Tibial artery (tissue), 4 donors: ENCODE measurements around the gene P2RX5.

Experiments
- DNase-seq, 2 donors: peaks; one replicate each; pipeline ENCODE4 v3.0.0-alpha.2; 2019
- H3K27ac ChIP-seq, 2 donors: fragments of 200-600 bp; sonication (generic) in 1 of 2; 1 replicate in 1 of 2; 2 replicates in 1 of 2; pipeline ENCODE4 v1.5.1; 2018 to 2019; ENCODE audit warnings: mild to moderate bottlenecking in 1 of 2
- H3K27me3 ChIP-seq, 2 donors: fragments of 200-600 bp; sonication (generic) in 1 of 2; one replicate each; pipeline versions ENCODE4 v1.5.1 to v1.6.0; 2016 to 2019
- H3K36me3 ChIP-seq, 3 donors: fragments of 200-600 bp; sonication (generic) in 2 of 3; one replicate each; pipeline ENCODE4 v1.5.1; 2016 to 2019; ENCODE audit warnings: mild to moderate bottlenecking in 2 of 3
- H3K4me1 ChIP-seq, 4 donors: fragments of 200-600 bp; sonication (generic) in 2 of 4; 1 replicate in 3 of 4; 2 replicates in 1 of 4; pipeline ENCODE4 v1.5.1; 2016 to 2019
- H3K4me3 ChIP-seq, 2 donors: fragments of 200-600 bp; sonication (generic) in 1 of 2; 1 replicate in 1 of 2; 2 replicates in 1 of 2; pipeline ENCODE4 v1.5.1; 2018 to 2019; ENCODE audit warnings: mild to moderate bottlenecking in 2 of 2
- H3K9me3 ChIP-seq, 3 donors: fragments of 200-600 bp; sonication (generic) in 1 of 3; one replicate each; pipeline ENCODE4 v1.5.1; 2016 to 2019
- CTCF ChIP-seq, 2 experiments: fragments of 200-600 bp in 1 of 2; fragments of 450-650 bp in 1 of 2; IDR thresholded peaks; one replicate each; pipeline ENCODE4 v1.5.1; 2017 to 2019; ENCODE audit warnings: antibody characterized with exemption in 2 of 2, mild to moderate bottlenecking in 1 of 2, moderate library complexity in 1 of 2
- intact Hi-C: fragments of 100-400 bp; cut with DNase I; formaldehyde crosslinking; loops from one replicate; pipeline ENCODE4 v1.15.0; 2023; ENCODE audit warnings: low total_unique reads

The P2RX5 gene

GRCh38 chr17:3695723-3696411, at the start of gene P2RX5:
P2RX5 (minus strand) TSS chr17:3696155; CDS start chr17:3696005, 150 bp downstream.
- DNase-seq: peak in 1 of 2 donors; percentile 55
- Histone ChIP-seq H3K9me3 (peaks cover 0 to 14% (median 10%) of the 10 kb centered on the region in 3 donors), H3K36me3 (no peaks in the 10 kb centered on the region), H3K4me3 (peak within 1 kb of the TSS; percentile 36 to 50), H3K4me1 (peaks cover 4 to 22% (median 16%) of the 10 kb centered on the region in 4 donors), H3K27ac (no peak within 1 kb of the TSS), H3K27me3 (peaks cover 13 to 67% of the 10 kb centered on the region in 2 donors)
- intact Hi-C loops: no loop called here
- no peak for TF ChIP-seq CTCF (IDR thresholded peaks at IDR 0.05)

- H3K27ac ChIP-seq: no peak overlapping the region
- no peak overlapping the region for H3K4me3 ChIP-seq
- no peaks in the 10 kb centered on the region for H3K4me1 ChIP-seq
- no peak for TF ChIP-seq CTCF (IDR thresholded peaks at IDR 0.05)
- H3K27me3 ChIP-seq: peaks cover 0 to 10% of the 10 kb centered on the region in 2 donors
- H3K9me3 ChIP-seq: no peaks in the 10 kb centered on the region
- intact Hi-C loops: no loop called here
- DNase-seq: no peak
- no peaks in the 10 kb centered on the region for H3K36me3 ChIP-seq
These were observed 49.1 kb upstream of the P2RX5 start for GRCh38 chr17:3745071-3745470.

GRCh38 chr17:3744014-3744413, 48.1 kb upstream of the P2RX5 start:
- no peaks in the 10 kb centered on the region for H3K36me3 ChIP-seq
- H3K9me3 ChIP-seq: no peaks in the 10 kb centered on the region
- H3K27ac ChIP-seq: no peak overlapping the region
- H3K4me1 ChIP-seq: no peaks in the 10 kb centered on the region
- no peak for DNase-seq
- TF ChIP-seq CTCF (IDR thresholded peaks at IDR 0.05): no peak
- peaks cover 0 to 8% of the 10 kb centered on the region in 2 donors for H3K27me3 ChIP-seq
- H3K4me3 ChIP-seq: no peak overlapping the region
- intact Hi-C loops: no loop called here

- intact Hi-C loops: no loop called here
- DNase-seq: no peak
These were observed 44.7 kb upstream of the P2RX5 start for GRCh38 chr17:3740611-3741073.

GRCh38 chr17:3739422-3740124, 43.6 kb upstream of the P2RX5 start:
- intact Hi-C loops: loop anchor here (10.0 kb wide), 1 partner anchor 105 kb away; the partner anchor contains the start of gene NCBP3
- H3K4me3 ChIP-seq: no peak overlapping the region
- no peak for TF ChIP-seq CTCF (IDR thresholded peaks at IDR 0.05)
- H3K27ac ChIP-seq: no peak overlapping the region
- H3K27me3 ChIP-seq: peaks cover 0 to 10% of the 10 kb centered on the region in 2 donors
- H3K9me3 ChIP-seq: no peaks in the 10 kb centered on the region
- H3K36me3 ChIP-seq: no peaks in the 10 kb centered on the region
- DNase-seq: no peak
- peaks cover 0 to 15% (median 5%) of the 10 kb centered on the region in 4 donors for H3K4me1 ChIP-seq

More at GRCh38 chr17:3740611-3741073, 44.7 kb upstream of the P2RX5 start:
- H3K27me3 ChIP-seq: peaks cover 0 to 2% of the 10 kb centered on the region in 2 donors
- TF ChIP-seq CTCF (IDR thresholded peaks at IDR 0.05): no peak
- H3K36me3 ChIP-seq: no peaks in the 10 kb centered on the region
- no peak overlapping the region for H3K27ac ChIP-seq
- no peaks in the 10 kb centered on the region for H3K9me3 ChIP-seq
- H3K4me3 ChIP-seq: no peak overlapping the region
- H3K4me1 ChIP-seq: peaks cover 0 to 15% (median 5%) of the 10 kb centered on the region in 4 donors
